GM12864 (cell line): ENCODE results near the gene GJB6.

Experiments
- DNase-seq: peaks from one replicate; pipeline ENCODE4 v3.0.0-alpha.2; 2011; ENCODE audit warnings: low read depth
- H3K4me3 ChIP-seq: 2 replicates; pipeline ENCODE4 v1.5.1; 2011; ENCODE audit warnings: mild to moderate bottlenecking, low read depth, low read length, control low read depth
- TF ChIP-seq, protein P1 (sequence below): IDR thresholded peaks from 2 replicates; pipeline ENCODE4 v1.5.1; 2011; ENCODE audit warnings: low read depth, mild to moderate bottlenecking, moderate library complexity, low read length, control low read depth, inconsistent platforms; ENCODE audit errors: missing control alignments

GJB6 gene

DNA sequence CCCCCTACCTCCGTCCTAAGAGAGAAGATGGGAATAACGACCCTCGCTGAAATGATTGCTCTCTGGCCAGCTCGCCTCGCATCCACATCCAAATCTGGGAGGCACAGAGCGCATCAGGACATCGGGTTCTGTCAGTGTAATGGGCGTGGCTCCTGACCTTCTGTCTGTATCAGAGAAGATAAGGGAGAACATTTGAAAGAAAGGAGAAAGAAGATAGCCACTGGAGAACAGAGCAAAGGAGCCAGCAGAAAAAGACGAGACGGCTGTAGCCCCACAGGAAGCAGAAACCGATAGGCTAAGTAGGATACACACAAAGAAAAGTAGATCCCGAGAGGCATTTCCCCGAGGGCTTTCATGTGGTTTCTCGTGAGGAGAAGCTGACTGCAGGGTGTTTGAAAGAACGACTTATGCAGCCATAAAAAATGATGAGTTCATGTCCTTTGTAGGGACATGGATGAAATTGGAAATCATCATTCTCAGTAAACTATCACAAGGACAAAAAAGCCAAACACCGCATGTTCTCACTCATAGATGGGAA lies 25.4 kb downstream of the GJB6 start:
- TF ChIP-seq, protein P1, sequence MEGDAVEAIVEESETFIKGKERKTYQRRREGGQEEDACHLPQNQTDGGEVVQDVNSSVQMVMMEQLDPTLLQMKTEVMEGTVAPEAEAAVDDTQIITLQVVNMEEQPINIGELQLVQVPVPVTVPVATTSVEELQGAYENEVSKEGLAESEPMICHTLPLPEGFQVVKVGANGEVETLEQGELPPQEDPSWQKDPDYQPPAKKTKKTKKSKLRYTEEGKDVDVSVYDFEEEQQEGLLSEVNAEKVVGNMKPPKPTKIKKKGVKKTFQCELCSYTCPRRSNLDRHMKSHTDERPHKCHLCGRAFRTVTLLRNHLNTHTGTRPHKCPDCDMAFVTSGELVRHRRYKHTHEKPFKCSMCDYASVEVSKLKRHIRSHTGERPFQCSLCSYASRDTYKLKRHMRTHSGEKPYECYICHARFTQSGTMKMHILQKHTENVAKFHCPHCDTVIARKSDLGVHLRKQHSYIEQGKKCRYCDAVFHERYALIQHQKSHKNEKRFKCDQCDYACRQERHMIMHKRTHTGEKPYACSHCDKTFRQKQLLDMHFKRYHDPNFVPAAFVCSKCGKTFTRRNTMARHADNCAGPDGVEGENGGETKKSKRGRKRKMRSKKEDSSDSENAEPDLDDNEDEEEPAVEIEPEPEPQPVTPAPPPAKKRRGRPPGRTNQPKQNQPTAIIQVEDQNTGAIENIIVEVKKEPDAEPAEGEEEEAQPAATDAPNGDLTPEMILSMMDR = no peak
- H3K4me3 ChIP-seq = no peak overlapping the region
- DNase-seq = no peak

DNA sequence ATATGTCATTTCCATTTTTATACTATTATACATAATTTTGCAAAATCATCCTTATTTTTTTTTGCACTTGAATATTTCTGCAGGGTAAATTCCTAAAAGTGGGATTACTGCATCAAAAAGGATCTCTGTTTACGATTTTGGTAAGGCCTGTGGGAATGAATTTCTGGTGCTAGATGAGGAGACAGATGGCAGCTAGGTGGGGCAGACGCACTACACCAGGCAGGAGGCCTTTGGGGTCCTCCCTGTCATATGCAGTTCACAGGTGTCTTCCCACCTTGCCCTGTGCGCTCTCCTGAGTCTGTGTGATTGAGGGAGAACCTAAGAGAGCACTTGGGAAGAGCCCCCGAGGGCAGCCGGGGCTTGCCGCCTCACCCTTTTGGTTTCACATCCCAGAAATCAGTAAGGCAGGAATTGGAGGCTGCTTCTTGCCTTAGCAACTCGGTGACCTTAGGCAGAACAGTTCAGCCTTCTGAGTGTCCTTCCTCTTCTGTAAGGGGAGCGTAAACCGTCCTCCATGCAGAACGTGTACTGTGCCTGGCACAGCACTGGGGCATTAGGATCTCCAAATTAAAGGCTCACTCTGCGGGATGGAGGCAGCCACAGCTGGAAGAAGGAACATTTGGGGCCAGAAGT lies 25.9 kb downstream of the GJB6 start:
- TF ChIP-seq, protein P1 = no peak
- no peak overlapping the region for H3K4me3 ChIP-seq
- no peak for DNase-seq

DNA sequence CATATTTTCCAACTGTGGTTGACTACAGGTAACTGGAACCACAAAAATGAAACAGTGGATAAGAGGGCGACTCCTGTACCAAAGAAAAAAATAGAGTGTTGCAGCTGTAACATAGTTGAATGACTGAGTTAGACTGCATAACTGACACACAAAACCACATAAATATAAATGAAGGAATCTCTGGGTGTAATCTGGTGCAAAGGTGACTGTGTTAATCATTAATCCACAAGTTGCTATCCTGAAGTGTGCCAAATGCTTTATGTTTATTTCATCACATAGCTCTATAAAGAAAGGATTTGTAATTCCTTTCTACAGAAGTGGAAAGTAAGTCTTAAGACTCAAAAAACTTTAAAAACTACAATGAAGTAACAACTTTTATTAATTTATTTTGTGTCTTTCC lies 33.3 kb downstream of the GJB6 start:
- TF ChIP-seq, protein P1 = no peak
- DNase-seq = no peak
- no peak overlapping the region for H3K4me3 ChIP-seq

DNA sequence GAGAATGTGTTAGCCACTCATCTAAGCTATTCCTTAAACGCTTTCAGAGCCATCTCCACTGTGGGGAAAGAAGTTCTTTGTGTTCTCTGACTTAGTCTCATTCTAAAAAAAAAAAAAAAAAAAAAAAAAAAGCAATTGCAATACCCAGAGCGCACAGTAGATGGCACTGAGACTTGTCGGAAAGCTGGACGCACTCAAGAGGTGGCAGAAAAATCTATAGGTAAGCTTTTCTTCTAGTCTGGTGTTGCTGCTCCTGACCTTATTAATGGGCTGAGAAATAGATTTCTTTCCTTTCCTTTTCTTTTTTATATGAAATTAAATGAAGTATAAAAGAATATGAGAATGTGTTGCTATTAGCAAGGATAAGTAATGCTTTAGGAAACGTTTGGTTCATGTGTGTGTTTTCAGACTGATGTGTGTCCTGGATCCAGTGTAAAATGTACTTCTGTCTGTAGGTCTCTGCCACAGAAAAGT lies 34.7 kb downstream of the GJB6 start:
- TF ChIP-seq, protein P1 = peak; percentile 78
- no peak for DNase-seq
- H3K4me3 ChIP-seq = no peak overlapping the region

DNA sequence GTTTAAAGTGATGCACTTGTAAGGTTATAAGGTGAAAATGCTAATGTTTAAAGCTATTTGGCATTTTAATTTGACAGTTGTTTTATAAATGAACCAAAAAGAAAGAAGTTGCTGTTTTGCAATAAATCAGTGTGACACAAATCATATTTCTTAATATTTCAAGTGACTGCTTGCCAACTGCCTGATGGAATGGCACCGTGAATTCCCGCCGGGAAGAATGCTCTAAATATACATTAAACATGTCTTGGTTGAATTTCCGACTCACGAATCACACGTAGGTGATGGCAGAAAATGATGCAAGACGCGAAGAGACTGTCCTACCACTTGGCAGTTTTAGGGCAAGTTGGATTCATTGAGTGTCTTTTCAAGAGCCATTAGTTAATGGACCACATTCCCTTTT lies 36.3 kb downstream of the GJB6 start:
- H3K4me3 ChIP-seq = no peak overlapping the region
- TF ChIP-seq, protein P1 = no peak
- DNase-seq = no peak

DNA sequence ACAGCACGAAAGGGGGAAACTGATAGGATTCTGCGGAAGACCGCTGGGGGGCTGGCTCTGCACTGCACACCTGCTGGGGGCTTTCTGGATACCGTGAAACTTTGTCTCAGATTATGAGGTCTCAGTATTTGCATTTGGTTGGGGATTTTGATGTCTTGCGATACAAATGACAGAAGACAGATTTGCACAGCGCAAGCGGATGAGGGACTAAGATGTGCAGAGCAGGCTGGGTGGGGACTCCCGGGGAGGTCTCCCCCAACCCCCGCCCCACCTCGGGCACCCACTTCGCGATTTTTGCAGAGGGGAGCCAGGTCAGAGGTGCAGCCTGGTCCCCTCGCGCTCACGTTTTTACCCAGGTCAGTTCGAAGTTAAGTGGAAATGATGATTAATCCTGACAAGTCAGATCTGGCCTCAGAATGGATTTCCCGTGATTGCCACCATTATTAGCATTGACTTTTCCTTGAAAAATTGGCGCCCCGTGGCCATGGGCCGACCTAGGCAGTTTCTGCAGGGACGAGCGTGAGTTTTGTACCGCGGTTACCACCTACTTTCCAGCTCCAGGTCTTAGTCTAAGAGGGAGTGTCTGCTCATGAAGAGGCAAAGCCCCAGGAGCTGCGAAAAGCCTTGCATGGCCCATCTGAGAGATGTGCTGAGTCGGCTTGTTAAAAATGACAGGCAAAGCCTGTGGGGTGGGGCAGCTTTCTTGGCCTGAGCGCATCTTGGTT lies 38.0 kb downstream of the GJB6 start:
- TF ChIP-seq, protein P1 = no peak
- H3K4me3 ChIP-seq = peak overlapping the region; percentile 38
- DNase-seq = no peak
